Measurements from ENCODE around the gene ADAMTSL2. TPM values are rescaled to one million over a fixed set of nuclear protein-coding genes. Genes with fewer than 3 reads are reported as not detected.

Gene ADAMTSL2
- total RNA-seq, 1 donor from 2014 or later = 9.5 TPM

GRCh38 chr9:133621725-133622267 lies 87.3 kb downstream of the ADAMTSL2 start:
- ATAC-seq = no peak
- peak; percentile 6 for DNase-seq (ENCODE audit: missing footprints)
- intact Hi-C loops (cut with DNase I) = no loop called here

- intact Hi-C loops (cut with DNase I) = no loop called here
- ATAC-seq (no peak), DNase-seq (ENCODE audit: missing footprints) (peak; percentile 26)
Measured at GRCh38 chr9:133622555-133622954, 88.1 kb downstream of the ADAMTSL2 start.

Other genes with a start within 250 kb of the ADAMTSL2 start
- 13.4 TPM for gene SURF6, start 198.5 kb upstream of the ADAMTSL2 start, total RNA-seq
- gene MED22, start 186.6 kb upstream of the ADAMTSL2 start, total RNA-seq = 20.8 TPM
- 977 TPM for gene RPL7A, start 186.5 kb upstream of the ADAMTSL2 start, total RNA-seq
- 62.6 TPM for gene SURF1, start 178.2 kb upstream of the ADAMTSL2 start, total RNA-seq
- 13.2 TPM for gene SURF2, start 178.2 kb upstream of the ADAMTSL2 start, total RNA-seq
- gene SURF4, start 158.6 kb upstream of the ADAMTSL2 start, total RNA-seq = 68.4 TPM
- 0.27 TPM for gene STKLD1, start 158.3 kb upstream of the ADAMTSL2 start, total RNA-seq
- gene REXO4, start 116.7 kb upstream of the ADAMTSL2 start, total RNA-seq = 18.7 TPM
- gene ADAMTS13, start 112.3 kb upstream of the ADAMTSL2 start, total RNA-seq = 3.6 TPM
- 13.9 TPM for gene CACFD1, start 74.7 kb upstream of the ADAMTSL2 start, total RNA-seq
- gene SLC2A6, start 55.6 kb upstream of the ADAMTSL2 start, total RNA-seq = 2.7 TPM
- gene MYMK, start 9.7 kb upstream of the ADAMTSL2 start, total RNA-seq = not detected
- gene FAM163B, start 74.7 kb downstream of the ADAMTSL2 start, total RNA-seq = 0.22 TPM
- not detected for gene DBH, start 101.7 kb downstream of the ADAMTSL2 start, total RNA-seq
- gene SARDH, start 203.6 kb downstream of the ADAMTSL2 start, total RNA-seq = 0.41 TPM